ENCODE results near the gene DCHS2. TPM values are rescaled to one million over a fixed set of nuclear protein-coding genes. Genes with fewer than 3 reads are reported as not detected.
A peak's percentile ranks its signal among the peaks of the same experiment; 100 is the strongest.

Gene DCHS2
- total RNA-seq, 4 donors from 2014 or later = 0.53 to 1.5 (median 0.57) TPM; not detected in 1

GRCh38 chr4:154315741-154316140, 175.9 kb downstream of the DCHS2 start:
- no peak overlapping the region for H3K4me3 ChIP-seq
- no peaks in the 10 kb centered on the region for H3K4me1 ChIP-seq
- no peak overlapping the region for H3K27ac ChIP-seq
- no peak for DNase-seq
- no peaks in the 10 kb centered on the region for H3K27me3 ChIP-seq
- H3K9me3 ChIP-seq = peaks cover 0 to 3% (median 0%) of the 10 kb centered on the region in 3 donors
- intact Hi-C loops (cut with DNase I) = loop anchor here (10.0 kb wide), 1 partner anchor 521 kb away; no protein-coding TSS in a partner anchor
- H3K36me3 ChIP-seq = no peaks in the 10 kb centered on the region
- TF ChIP-seq POLR2A (IDR thresholded peaks at IDR 0.05) (no peak), CTCF (IDR thresholded peaks at IDR 0.05) (no peak)

DNA sequence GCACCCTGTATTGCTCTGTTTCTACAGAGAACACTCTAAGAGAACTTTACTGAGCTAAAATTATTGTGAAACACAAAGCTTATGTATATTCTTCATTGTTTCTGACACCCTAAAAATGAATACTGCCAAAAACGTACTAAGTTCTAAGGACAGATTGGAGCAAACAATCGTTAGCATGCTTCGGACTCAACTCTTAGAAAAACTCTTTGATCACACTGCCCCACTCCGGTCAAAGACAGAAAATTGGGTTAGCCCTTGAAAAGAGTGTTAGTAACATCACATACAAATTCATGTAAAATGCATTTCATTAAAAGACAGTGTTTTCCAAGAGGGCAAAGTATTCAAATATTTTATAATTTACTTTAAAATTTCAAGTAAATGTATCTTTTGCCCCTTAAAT, 177.4 kb downstream of the DCHS2 start:
- no peak for DNase-seq
- TF ChIP-seq CTCF (IDR thresholded peaks at IDR 0.05) (peak in 2 of 6 experiments; percentile 8 to 18), POLR2A (IDR thresholded peaks at IDR 0.05) (no peak)
- WGBS, 2 donors = 18 to 23% methylated on average over 4 of the region's 4 CpGs
- H3K27ac ChIP-seq = no peak overlapping the region
- peaks cover 0 to 3% (median 0%) of the 10 kb centered on the region in 3 donors for H3K9me3 ChIP-seq
- H3K4me1 ChIP-seq = no peaks in the 10 kb centered on the region
- H3K4me3 ChIP-seq = no peak overlapping the region
- intact Hi-C loops (cut with DNase I) = loop anchor here (10.0 kb wide), 1 partner anchor 519 kb away; no protein-coding TSS in a partner anchor
- no peaks in the 10 kb centered on the region for H3K36me3 ChIP-seq
- no peaks in the 10 kb centered on the region for H3K27me3 ChIP-seq

DNA sequence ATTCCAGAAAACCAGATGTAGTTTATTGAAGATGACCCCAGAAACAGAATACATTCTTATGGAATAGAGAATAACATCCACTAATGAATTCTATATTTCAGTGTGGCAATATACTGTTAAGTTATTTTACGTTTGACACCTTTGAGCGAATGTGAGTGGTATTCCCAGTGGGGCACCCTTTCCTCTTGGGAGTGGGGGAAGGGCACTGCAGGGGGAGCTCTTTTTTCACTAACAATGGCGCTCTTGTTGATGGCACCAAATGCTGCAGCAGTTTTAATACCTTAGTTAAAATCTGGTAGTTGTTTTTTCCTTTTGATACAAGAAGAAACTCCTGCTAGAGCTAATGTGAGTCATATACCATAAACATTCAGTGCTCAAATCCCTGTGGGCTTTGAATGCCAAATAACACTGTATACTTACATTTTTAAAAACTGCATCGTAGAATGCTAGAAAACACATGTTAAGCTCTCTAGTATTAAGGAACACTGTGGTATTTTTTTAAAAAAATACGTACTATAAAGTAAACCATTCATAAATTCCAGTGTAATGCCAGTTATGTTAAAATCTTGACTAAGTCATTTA, 178.5 kb downstream of the DCHS2 start:
- no peaks in the 10 kb centered on the region for H3K9me3 ChIP-seq
- intact Hi-C loops (cut with DNase I) = loop anchor here (10.0 kb wide), 1 partner anchor 518 kb away; no protein-coding TSS in a partner anchor
- no peak overlapping the region for H3K4me3 ChIP-seq
- no peak for DNase-seq
- H3K36me3 ChIP-seq = no peaks in the 10 kb centered on the region
- TF ChIP-seq CTCF (IDR thresholded peaks at IDR 0.05) (no peak), POLR2A (IDR thresholded peaks at IDR 0.05) (no peak)
- no peak overlapping the region for H3K27ac ChIP-seq
- no peaks in the 10 kb centered on the region for H3K4me1 ChIP-seq
- WGBS, 2 donors = 59 to 67% methylated on average over 5 of the region's 5 CpGs
- H3K27me3 ChIP-seq = no peaks in the 10 kb centered on the region

GRCh38 chr4:154312246-154312645, 179.4 kb downstream of the DCHS2 start:
- Histone ChIP-seq H3K4me1 (no peaks in the 10 kb centered on the region), H3K27me3 (no peaks in the 10 kb centered on the region), H3K36me3 (no peaks in the 10 kb centered on the region), H3K9me3 (no peaks in the 10 kb centered on the region), H3K4me3 (no peak overlapping the region), H3K27ac (no peak overlapping the region)
- intact Hi-C loops (cut with DNase I) = loop anchor here (10.0 kb wide), 1 partner anchor 517 kb away; no protein-coding TSS in a partner anchor
- DNase-seq = no peak
- TF ChIP-seq CTCF (IDR thresholded peaks at IDR 0.05) (no peak), POLR2A (IDR thresholded peaks at IDR 0.05) (no peak)
- WGBS, 2 donors = 81 to 89% methylated on average over 6 of the region's 7 CpGs

DNA sequence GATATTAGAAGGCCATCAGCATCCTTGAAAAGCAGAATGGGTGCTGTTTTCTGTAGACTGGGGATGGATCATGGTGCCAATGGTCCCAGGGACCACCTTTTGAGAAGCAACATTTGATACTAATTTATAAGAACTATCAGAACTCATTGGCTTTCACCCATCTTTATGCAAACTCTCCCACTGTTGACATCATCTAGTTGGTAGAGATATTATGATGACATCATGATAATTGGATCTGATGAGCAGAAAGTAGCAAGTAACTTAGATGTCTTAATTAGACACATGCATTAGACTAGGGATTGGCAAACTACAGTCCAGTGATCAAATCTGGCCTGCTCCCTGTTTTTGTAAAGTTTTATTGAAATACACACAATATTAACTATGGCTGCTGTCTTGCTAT, 181.0 kb downstream of the DCHS2 start:
- Histone ChIP-seq H3K9me3 (no peaks in the 10 kb centered on the region), H3K4me1 (no peaks in the 10 kb centered on the region), H3K4me3 (no peak overlapping the region), H3K36me3 (no peaks in the 10 kb centered on the region), H3K27me3 (no peaks in the 10 kb centered on the region), H3K27ac (no peak overlapping the region)
- no peak for DNase-seq
- intact Hi-C loops (cut with DNase I) = loop anchor here (10.0 kb wide), 1 partner anchor 516 kb away; no protein-coding TSS in a partner anchor
- TF ChIP-seq POLR2A (IDR thresholded peaks at IDR 0.05) = no peak
- no peak for TF ChIP-seq CTCF (IDR thresholded peaks at IDR 0.05)

All from esophagus squamous epithelium (tissue), 5 donors.